Neural crest cell (in vitro differentiated cells): ENCODE measurements around the gene FAM180A. TPM values are rescaled to one million over a fixed set of nuclear protein-coding genes. Genes with fewer than 3 reads are reported as not detected.
A peak's percentile ranks its signal among the peaks of the same experiment; 100 is the strongest.

Experiments used
- DNase-seq: peaks from one replicate; pipeline ENCODE4 v3.0.0; 2021; ENCODE audit warnings: low read depth, mixed read lengths, low spot score
- H3K27ac Mint-ChIP-seq: one replicate; pipeline ENCODE4 v1.8.0; 2021; ENCODE audit warnings: mild to moderate bottlenecking, mixed read lengths; ENCODE audit not compliant: unreplicated experiment
- H3K27me3 Mint-ChIP-seq: 2 replicates; pipeline ENCODE4 v1.8.0; 2021; ENCODE audit warnings: low read depth, mild to moderate bottlenecking, mixed read lengths
- H3K36me3 Mint-ChIP-seq: 2 replicates; pipeline ENCODE4 v1.8.0; 2021; ENCODE audit warnings: low read depth, mild to moderate bottlenecking, mixed read lengths
- H3K4me1 Mint-ChIP-seq: 2 replicates; pipeline ENCODE4 v1.8.0; 2021; ENCODE audit warnings: mixed read lengths
- H3K4me3 Mint-ChIP-seq: one replicate; pipeline ENCODE4 v1.8.0; 2021; ENCODE audit warnings: mild to moderate bottlenecking, mixed read lengths
- H3K9me3 Mint-ChIP-seq: 2 replicates; pipeline ENCODE4 v1.8.0; 2021; ENCODE audit warnings: mixed read lengths
- total RNA-seq: library from RNA; stranded (reverse); gene quantifications from 2 replicates; pipeline ENCODE4 v1.2.1, GENCODE V29; 2021
- TF ChIP-seq, protein P1 (sequence below): fragments of 200-600 bp; sonication (generic); conservative IDR thresholded peaks from 2 replicates; pipeline ENCODE4 v1.5.0; 2021; ENCODE audit warnings: antibody characterized with exemption, mild to moderate bottlenecking

FAM180A gene
- total RNA-seq, 1 donor from 2014 or later = not detected

DNA sequence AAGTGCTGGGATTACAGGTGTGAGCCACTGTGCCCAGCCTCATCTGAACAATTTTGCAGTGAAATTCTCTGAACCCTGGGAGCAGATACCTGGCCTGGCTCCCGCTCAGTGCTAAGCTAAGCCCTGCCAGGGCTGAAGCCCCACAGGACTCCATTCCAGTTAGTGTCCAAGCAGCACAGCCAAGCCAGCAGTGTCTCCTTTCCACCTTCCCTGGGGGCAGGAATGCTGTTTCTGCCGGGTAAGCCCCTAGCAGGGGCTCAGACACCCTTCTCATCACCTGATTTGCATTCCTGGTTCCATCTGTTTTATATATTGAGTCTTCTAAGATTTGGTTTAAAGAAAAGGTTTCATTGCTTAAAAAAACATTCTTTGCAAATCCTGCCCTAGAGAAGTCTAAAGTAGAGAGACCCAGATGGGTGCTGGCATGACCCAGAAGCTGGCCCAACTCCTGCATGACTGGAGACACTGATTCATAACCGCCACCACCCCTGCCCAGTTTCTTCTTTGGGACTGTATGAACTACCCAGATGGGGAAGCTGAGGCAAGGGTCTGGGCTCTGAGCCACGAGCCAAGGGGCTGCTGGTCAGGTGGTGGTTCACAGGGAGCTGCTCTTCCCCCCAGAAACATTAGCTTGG lies 34.7 kb downstream of the FAM180A start:
- no peaks in the 10 kb centered on the region for H3K27me3 Mint-ChIP-seq
- no peak for DNase-seq
- H3K36me3 Mint-ChIP-seq = no peaks in the 10 kb centered on the region
- no peak overlapping the region for H3K4me3 Mint-ChIP-seq
- TF ChIP-seq, protein P1, sequence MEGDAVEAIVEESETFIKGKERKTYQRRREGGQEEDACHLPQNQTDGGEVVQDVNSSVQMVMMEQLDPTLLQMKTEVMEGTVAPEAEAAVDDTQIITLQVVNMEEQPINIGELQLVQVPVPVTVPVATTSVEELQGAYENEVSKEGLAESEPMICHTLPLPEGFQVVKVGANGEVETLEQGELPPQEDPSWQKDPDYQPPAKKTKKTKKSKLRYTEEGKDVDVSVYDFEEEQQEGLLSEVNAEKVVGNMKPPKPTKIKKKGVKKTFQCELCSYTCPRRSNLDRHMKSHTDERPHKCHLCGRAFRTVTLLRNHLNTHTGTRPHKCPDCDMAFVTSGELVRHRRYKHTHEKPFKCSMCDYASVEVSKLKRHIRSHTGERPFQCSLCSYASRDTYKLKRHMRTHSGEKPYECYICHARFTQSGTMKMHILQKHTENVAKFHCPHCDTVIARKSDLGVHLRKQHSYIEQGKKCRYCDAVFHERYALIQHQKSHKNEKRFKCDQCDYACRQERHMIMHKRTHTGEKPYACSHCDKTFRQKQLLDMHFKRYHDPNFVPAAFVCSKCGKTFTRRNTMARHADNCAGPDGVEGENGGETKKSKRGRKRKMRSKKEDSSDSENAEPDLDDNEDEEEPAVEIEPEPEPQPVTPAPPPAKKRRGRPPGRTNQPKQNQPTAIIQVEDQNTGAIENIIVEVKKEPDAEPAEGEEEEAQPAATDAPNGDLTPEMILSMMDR = no peak
- no peaks in the 10 kb centered on the region for H3K9me3 Mint-ChIP-seq
- H3K27ac Mint-ChIP-seq = no peak overlapping the region
- peaks cover 12% of the 10 kb centered on the region for H3K4me1 Mint-ChIP-seq

DNA sequence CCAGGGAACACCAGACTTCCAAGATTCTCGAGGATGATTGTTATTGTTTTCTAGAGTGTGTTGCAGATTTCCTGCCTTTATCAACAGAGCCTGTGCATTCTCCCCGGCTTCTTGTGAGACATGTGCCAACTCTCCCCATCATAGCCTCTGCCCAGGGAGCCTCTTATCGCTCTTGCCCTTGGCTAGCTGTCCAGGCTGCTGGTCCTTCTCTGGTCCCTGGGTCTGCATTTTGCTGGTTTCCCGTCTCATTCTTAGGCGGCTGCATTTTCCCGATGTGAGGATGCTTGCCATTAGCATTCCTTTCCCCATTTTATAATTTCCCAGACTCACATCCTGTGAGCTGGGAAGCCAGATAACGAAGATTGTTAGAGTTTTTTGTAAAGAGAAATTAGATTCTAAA lies 35.8 kb downstream of the FAM180A start:
- Mint-ChIP-seq H3K36me3 (no peaks in the 10 kb centered on the region), H3K9me3 (no peaks in the 10 kb centered on the region), H3K4me3 (no peak overlapping the region), H3K27me3 (no peaks in the 10 kb centered on the region), H3K27ac (no peak overlapping the region), H3K4me1 (peaks cover 6% of the 10 kb centered on the region)
- TF ChIP-seq, protein P1 = no peak
- no peak for DNase-seq

DNA sequence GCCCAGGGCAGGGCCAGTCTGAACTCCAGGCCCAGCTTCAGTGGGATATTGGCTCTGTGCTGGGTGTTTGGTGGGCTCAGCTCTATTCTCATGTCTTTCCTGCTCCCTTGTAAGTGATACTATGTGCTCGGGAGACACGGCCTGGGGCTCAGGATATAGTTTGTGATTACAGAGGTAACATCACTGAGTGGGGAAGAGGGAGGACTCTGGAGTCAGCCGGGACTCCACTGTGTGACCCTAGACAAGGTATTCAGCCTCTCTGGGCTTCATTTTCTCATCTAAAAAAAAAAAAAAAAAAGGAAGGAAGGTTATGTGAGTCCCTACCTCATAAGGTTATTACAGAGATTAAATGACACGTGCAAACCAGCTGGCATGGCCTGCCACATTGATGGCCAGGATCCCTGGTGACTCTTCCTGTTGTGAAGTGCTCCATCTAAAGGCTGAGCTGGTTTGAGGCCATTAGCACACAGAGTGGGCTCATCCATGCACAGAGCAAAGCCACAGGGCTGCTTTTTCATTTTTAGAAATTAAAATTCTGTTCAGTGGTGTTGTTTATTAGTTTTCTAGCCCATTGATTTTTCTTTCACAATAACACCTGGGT lies 36.3 kb downstream of the FAM180A start:
- TF ChIP-seq, protein P1 = no peak
- peaks cover 6% of the 10 kb centered on the region for H3K4me1 Mint-ChIP-seq
- no peaks in the 10 kb centered on the region for H3K27me3 Mint-ChIP-seq
- no peak overlapping the region for H3K4me3 Mint-ChIP-seq
- H3K27ac Mint-ChIP-seq = no peak overlapping the region
- no peaks in the 10 kb centered on the region for H3K36me3 Mint-ChIP-seq
- DNase-seq = no peak
- H3K9me3 Mint-ChIP-seq = no peaks in the 10 kb centered on the region

DNA sequence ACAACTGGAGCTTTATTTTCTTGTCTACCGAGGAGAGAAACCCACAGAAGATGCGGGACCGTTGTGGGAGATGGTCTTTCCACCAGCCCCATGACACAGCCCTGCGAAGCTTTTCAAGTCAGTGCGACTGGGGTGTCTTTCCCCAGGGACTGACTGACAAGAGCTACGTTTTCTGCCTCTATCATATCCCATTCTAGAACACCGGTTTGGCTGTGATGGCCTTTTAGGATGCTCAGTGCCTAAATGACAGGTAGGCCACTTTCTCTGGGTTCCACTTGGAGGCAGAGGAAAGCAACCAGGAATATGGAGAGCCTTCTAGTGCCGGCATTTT lies 37.5 kb downstream of the FAM180A start:
- no peak overlapping the region for H3K4me3 Mint-ChIP-seq
- DNase-seq = no peak
- TF ChIP-seq, protein P1 = no peak
- H3K27me3 Mint-ChIP-seq = no peaks in the 10 kb centered on the region
- no peaks in the 10 kb centered on the region for H3K36me3 Mint-ChIP-seq
- H3K27ac Mint-ChIP-seq = no peak overlapping the region
- H3K4me1 Mint-ChIP-seq = peaks cover 6% of the 10 kb centered on the region
- H3K9me3 Mint-ChIP-seq = no peaks in the 10 kb centered on the region

DNA sequence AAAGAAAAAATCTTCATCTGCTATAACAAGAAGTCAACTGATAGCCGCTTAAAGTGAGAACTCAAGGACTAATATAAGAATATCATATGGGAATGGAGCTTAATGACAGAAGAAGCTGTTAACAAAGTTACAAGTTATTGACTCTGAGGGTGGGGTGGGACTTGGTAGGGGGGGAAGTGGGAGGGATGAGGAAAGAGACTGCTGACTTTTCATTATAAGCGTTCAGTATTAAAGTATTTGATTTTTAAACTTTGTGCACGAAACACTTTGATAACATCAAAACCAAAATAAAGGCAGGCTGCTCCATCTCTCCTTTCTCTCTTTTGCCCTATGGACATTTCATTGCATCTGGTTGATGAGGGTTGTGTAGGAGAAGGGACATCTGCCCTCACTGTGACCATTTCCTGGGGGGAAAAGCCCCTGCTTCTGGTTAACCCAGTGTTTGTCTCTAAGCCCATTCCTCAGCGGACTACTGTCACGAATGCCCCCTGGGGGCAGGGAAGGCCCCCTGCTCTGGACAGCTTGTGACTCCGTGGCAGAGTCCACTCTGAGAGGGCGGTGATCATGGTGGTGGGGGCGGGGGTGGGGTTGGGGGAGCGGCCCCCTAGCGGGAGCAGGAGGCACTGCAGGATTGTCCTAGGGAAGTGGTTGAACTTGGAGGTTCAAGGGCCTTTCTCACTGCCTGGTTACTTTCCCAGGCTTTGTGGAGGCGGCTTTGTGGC lies 38.0 kb downstream of the FAM180A start:
- peak; percentile 6 for DNase-seq
- Mint-ChIP-seq H3K9me3 (no peaks in the 10 kb centered on the region), H3K36me3 (no peaks in the 10 kb centered on the region), H3K4me1 (peaks cover 6% of the 10 kb centered on the region), H3K4me3 (no peak overlapping the region), H3K27ac (no peak overlapping the region), H3K27me3 (no peaks in the 10 kb centered on the region)
- TF ChIP-seq, protein P1 = peak; percentile 71
